GM19351 (cell line): ENCODE data around the gene MT1A.
A peak's percentile ranks its signal among the peaks of the same experiment; 100 is the strongest.

Experiments
- ATAC-seq: cut with Tn5 transposase; IDR thresholded peaks from one replicate; pipeline ENCODE4 v1.9.1; 2021; ENCODE audit warnings: mild to moderate bottlenecking, moderate library complexity; ENCODE audit not compliant: unreplicated experiment

Gene MT1A

DNA sequence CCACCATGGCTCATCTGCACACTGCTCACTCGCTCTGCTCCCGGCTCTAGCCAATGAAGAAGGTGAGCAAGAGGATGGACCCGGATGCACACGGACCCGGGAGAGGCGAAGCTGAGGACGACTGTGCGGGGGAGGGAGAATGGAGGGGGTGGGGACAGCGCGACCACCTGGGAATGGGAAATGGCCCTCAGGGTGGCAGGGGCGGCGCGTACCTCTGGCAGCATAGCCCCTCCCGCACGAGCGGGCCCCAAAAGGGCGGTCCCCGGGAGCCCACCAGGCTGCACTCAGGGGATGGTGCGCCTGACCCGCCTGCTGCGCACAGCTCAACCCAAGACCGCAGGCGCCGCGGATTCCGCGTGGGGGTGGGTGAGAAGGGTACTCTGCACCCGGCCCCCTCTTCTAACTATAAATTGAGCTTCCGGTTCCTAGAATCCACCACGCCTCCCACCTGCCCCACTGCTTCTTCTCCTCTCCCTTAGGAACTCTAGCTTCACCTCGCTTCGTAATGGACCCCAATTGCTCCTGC lies 37.3 kb downstream of the MT1A start:
- ATAC-seq = no peak

DNA sequence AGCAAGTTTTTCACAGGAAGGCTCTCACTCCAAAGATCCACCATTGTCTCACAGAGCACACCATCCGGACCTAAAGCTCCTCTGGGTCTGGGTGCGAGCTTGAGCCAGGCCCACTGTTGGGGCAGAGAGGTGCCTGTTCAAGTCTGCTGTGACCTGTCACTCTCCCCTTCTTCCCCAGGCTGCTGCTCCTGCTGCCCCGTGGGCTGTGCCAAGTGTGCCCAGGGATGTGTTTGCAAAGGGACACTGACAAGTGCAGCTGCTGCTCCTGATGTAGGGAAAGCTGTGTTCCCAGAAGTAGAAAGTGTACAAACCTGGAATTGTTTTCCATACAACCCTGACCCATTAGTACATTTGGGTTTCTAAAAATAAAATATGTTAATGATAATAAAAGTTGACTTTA lies 39.0 kb downstream of the MT1A start:
- ATAC-seq = no peak

DNA sequence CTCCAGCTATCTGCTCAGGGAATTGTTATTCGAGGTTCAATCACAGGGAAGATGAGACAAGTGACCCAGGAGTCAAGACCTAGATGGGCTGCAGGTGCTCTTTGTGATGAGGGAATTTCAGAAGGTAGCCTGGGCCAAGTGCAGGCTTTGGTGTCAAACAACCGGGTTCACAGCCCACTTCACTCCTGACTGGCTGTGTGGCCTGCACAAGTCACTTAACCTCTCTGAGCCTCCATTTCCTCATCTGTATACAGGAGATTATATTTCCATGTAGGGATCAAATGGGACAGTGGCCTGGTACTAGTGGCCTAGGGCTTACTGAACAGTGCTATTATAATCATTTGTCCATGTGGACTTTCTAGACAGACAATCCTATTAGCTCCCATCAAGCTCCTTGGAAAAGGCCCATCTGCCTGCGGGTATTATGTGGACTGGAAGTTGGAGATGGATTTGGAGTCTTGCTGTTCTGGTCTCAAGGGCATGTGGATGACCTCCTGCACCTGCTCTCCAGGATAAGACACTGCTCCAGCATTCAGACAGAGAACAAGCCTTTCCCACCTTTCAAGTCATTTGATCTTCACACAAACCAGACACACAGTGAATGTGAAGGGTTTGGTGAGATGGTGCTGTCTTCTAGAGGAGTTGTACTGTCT lies 40.7 kb downstream of the MT1A start:
- ATAC-seq = no peak

DNA sequence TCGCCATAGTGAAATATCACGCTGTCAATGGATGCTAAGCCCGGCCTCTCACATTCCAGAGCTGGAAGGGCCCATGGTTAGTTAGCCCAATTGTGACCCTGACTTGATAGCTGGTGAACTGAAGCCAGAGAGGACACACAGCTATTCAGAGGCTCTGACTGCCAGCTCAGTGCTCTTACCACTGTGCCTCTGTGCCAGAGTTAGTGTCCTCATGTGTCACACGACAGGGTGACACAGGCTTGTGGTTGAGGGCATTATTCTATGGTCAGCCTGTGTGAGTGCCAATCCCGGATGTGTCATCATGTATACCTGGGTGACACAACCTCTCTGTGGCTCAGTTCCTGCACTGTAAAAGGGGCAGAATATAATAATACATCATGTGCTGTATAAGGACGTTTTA lies 41.4 kb downstream of the MT1A start:
- ATAC-seq = no peak

DNA sequence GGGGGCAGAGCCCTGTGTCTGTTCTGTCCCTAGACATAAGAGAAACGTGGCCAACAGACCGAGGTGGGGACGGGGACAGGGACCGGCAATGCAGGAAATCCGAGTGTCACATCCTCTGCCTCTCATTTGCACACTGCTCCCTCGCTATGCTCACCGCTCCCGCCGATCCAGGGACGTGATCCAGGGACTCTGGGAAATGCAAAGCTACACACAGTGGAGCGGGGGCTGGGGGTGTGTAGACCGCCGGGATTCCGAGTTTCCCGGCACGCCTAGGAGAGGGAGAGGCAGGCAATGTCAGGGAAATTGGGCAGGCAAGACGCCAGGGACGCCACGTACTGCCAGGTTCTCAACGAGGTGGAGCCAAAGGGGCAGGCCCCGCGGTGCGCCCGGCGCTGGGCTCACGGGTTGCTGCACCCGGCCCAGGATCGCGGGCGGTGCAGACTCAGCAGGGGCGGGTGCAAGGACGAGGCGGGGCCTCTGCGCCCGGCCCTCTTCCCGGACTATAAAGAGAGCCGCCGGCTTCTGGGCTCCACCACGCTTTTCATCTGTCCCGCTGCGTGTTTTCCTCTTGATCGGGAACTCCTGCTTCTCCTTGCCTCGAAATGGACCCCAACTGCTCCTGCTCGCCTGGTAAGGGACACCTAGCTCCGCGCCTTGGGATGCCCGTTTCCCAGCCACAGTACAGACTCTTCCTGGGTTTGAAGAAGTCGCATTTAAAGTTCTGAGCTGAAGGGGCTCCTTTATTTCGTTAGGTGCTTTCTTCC lies 43.7 kb downstream of the MT1A start, which contains the start of gene MT1X:
Gene MT1X, plus strand, starts transcription at position 532 of the 764 bp plus-strand sequence. Its CDS starts 71 bp downstream, at position 603.
- ATAC-seq = peak; percentile 99

DNA sequence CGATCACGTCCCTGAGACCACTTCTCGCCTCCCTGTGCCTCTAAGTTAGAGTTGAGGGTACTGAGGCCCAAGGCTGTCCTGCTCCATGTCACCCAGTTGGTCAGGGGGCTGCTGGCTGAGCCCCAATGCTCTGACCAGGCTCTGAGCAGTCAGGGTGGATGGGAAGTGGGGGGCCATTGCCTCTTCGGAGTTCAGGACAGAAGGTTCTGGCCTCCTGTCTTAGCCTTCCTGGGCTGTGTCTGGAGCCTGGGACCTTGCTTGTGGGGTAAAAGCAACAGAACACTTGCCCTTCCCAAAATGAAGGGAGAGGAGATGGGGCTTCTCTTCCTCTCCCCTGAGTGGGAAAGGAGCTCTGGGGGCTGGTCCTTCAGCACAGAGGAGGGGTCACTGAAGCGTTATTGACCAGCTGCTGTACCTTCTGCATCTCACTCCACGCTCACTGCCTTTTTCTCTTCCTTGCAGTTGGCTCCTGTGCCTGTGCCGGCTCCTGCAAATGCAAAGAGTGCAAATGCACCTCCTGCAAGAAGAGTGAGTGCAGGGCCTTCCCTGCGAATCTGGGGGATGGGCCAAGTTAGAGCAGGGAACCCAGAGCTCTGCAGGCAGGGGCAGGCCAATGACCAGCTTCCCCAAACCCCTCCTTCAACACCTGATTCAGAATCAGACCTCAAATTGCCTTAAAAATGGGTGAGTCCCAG lies 44.4 kb downstream of the MT1A start:
- peak; percentile 3 for ATAC-seq

DNA sequence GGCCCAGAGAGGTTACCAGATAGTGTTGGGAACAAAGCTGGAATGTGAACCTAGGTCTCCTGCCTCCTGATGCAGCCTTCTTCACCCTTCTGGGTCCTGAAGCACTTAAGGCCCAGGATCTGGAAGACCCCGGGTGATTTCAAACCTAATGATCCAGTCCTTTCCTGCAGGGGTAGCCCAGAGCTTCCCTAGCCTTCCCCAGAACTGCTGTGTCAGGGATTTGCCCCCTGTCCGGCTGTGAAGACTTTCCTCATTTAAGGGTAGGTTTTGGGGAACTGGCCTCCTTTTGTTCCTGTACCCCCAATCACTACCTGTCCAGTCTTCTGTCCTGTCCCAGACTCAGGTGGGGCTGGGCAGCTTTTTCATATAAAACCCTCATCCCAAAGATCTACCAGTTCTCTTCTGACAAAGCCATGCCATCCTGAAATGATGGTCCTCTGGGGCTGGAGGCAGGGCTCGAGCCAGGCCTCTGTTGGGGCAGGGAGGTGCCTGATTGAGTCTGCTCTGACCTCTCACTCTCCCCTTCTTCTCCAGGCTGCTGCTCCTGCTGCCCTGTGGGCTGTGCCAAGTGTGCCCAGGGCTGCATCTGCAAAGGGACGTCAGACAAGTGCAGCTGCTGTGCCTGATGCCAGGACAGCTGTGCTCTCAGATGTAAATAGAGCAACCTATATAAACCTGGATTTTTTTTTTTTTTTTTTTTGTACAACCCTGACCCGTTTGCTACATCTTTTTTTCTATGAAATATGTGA lies 45.1 kb downstream of the MT1A start:
- no peak for ATAC-seq

DNA sequence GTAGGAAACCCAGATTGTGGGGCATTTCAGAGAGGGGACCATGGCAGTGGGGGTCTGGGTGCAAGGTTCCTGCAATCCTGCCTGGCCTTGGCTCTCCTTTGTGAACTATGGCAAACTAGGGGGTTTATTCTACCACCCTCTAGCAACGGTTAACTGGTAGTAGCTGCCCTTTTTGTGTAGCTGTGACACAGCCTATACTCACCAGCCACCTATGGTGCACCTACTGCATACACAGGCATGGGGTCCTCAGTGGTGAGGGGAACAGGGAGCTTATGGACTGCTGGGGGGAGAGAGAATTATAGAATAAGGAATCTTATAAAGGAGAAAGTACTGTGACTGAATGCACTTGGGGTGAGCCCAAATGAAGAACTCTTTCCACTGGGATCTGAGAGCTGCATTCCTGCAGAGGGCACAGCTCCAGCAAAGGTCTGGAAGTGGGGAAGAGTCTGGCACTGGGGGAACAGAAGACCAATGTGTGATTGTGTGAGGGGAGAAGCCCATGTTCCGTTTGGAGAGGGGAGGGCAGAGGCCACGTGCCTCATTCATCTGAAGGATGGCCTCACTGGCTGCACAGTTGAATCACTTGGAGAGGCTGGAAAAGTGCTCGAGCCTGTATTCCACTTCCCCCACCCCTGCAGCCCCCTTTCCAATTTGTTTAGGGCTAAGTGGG lies 45.9 kb downstream of the MT1A start:
- ATAC-seq = no peak

DNA sequence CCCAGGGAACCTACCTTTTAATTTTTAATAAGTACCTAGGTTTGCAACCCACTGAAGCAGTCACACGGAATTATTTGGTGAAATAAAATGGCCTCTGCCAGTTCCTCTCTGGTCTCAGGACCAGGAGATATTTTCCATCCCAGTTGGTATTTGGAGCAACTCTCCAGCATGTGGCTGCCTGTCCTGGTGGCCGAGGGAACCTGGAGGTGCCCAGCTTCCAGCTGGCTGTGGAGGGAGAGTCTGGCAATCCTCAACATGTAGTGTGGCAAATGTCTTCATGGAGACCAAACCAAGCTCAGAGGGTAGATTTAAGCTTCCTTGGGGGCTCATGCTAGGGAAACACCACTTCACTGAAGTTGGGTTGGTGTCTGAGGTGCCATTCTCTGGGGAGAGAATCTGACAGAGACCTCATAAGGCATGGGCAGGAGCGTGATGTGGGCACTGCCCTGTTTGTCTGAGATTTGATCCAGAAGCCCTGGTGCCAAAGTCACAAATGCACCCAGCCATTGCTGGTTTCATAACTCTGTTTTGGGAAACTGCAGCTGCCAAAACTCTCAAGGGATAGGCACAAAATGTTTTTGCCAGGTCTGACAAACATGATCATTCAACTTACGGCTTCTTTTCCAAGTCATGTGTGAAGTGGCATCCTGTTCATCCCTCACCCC lies 46.6 kb downstream of the MT1A start:
- ATAC-seq = no peak

DNA sequence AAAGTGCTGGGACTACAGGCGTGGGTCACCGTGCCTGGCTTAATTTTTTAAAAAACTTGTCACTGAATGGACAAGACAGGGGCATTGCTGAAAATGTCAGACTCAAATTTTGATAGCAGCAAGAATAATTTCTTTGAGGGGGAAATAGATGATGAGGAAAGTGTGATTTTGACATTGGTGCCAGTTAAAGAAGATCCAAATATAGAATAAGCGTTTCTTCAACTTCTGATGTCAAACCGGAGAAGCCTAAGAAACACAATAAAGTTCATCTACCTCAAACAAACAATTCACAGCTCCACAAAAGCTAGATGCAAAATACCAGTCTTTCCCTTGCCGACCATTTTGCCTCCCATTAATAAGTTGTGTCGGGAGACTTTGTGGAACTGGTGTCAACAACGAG lies 48.3 kb downstream of the MT1A start:
- no peak for ATAC-seq

DNA sequence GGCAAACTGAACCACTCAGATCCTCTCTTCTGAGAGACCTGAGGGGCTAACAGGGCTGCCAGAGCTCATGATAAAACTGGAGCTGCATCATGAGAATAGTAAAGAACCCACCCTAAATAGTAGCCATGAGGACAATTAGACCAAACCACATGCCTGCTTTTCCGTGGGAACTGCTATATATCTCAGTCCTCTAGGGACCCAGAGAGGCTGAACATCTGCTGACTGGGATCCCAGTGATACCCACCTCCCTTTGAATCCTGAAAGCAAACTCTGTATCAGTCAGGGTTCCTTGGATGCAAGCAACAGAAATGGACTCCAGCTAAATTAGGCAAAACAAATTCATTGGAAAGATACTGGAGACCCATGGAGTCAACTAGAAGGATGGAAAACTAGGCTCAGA lies 50.3 kb downstream of the MT1A start:
- ATAC-seq = no peak

DNA sequence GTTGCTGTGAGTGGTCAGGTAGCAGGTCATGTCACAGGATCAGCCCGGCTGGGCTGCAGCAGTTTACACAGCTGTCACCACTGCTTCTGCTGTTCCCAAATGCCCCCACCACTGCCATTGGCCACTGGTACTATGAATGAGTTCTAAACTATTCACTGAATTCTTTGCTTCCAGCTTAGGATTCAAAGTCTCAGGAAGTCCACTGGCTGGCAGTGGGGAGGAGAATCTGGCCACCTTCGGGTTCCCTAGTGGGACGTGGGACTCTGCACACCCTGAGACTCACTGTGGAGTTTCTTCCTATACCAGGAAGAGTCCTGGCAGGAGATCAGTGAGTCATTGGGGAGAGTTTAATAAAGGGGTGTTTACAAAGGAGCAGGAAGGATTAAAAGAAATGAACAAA lies 50.7 kb downstream of the MT1A start:
- no peak for ATAC-seq
